ENCODE measurements around the gene ELOB. TPM values are rescaled to one million over a fixed set of nuclear protein-coding genes. Genes with fewer than 3 reads are reported as not detected.

The ELOB gene
- total and polyA plus RNA-seq, 2 of the 13 experiments (the other 11 are each of a cell fraction or from before 2014, with no cell fraction given), result 208 to 225 TPM

GRCh38 chr16:2803545-2804195, 26.6 kb upstream of the ELOB start:
- H3K27me3 ChIP-seq (ENCODE audit: control insufficient read depth in 1 of 2, insufficient read depth in 2 of 2, low read length in 2 of 2), result peaks cover 0 to 36% of the 10 kb centered on the region in 2 experiments; a peak in 3 of 5 replicates
- no peak overlapping the region for H3K4me2 ChIP-seq (ENCODE audit: low read depth, low read length)
- no peak overlapping the region for H3K9ac ChIP-seq (ENCODE audit: insufficient read depth, low read depth, low read length)
- H3K4me3 ChIP-seq (replicated peaks in 1 of 3; ENCODE audit: insufficient read depth in 1 of 3, low read depth in 2 of 3, low read length in 3 of 3), result no peak overlapping the region
- in situ Hi-C loops (cut with HindIII; ENCODE audit: extremely low pct_ligation_motif_present, low pct_unique_long_range_greater_than_20kb), result no loop called here
- H3K27ac ChIP-seq (ENCODE audit: extremely low read length, insufficient read depth, low read length), result no peak overlapping the region
- peaks cover 21% of the 10 kb centered on the region for H3K4me1 ChIP-seq (ENCODE audit: insufficient read depth, low read length)
- no peak for DNase-seq (ENCODE audit: low spot score)
- FAIRE-seq, result no peak
- peaks cover 4% of the 10 kb centered on the region; the same call in 1 of the 2 replicates for H3K9me3 ChIP-seq (ENCODE audit: low read length)
- H3K79me2 ChIP-seq (ENCODE audit: insufficient read depth, low read length), result no peaks in the 10 kb centered on the region
- ATAC-seq, result no peak
- TF ChIP-seq SRSF4 (IDR thresholded peaks at IDR 0.05; ENCODE audit: low read depth, low read length, poor library complexity, severe bottlenecking) (no peak), ZNF746 (CRISPR knock-in tag; IDR thresholded peaks at IDR 0.05) (no peak), POGZ (CRISPR knock-in tag; IDR thresholded peaks at IDR 0.05) (no peak), STAG1 (CRISPR knock-in tag; IDR thresholded peaks at IDR 0.05) (no peak), MAFG (CRISPR knock-in tag; IDR thresholded peaks at IDR 0.05) (no peak), ARID3A (IDR thresholded peaks at IDR 0.05; ENCODE audit: low read depth, low read length) (no peak), HMG20A (CRISPR knock-in tag; IDR thresholded peaks at IDR 0.05; ENCODE audit: borderline replicate concordance) (no peak)
- H2AFZ ChIP-seq (ENCODE audit: low read length), result no peak overlapping the region
- CTCF ChIA-PET (ENCODE audit: low intra/inter-chr PET ratio, low total read pairs), result no interaction called here
- POLR2A ChIA-PET, result no interaction called here
- no TSS peak for BruUV-seq (replicated peaks)
- H3K36me3 ChIP-seq (replicated peaks in 1 of 2; ENCODE audit: control insufficient read depth in 1 of 2, insufficient read depth in 2 of 2, low read length in 2 of 2), result no peaks in the 10 kb centered on the region
- intact Hi-C loops (cut with micrococcal nuclease; ENCODE audit: unreplicated experiment), result no loop called here
- no peaks in the 10 kb centered on the region for H4K20me1 ChIP-seq (ENCODE audit: insufficient read depth, low read length)
- WGBS (ENCODE audit: low lambda C conversion rate), result 62% methylated on average over 3 of the region's 3 CpGs

Measured in HepG2 (cell line).